IMR-90 (cell line): ENCODE results near the gene IL1RAP. TPM values are rescaled to one million over a fixed set of nuclear protein-coding genes. Genes with fewer than 3 reads are reported as not detected.

Experiments used
- ATAC-seq: fragments of 200-7000 bp; cut with Tn5 transposase; 2 replicates; pipeline ENCODE4 v1.9.1; 2020; ENCODE audit warnings: low read depth, mild to moderate bottlenecking, moderate library complexity
- BruUV-seq: library from RNA; stranded (reverse); fragments of 400-500 nt; replicated peaks from 2 replicates; lab custom pipeline; 2021; lab: Mats Ljungman, UMichigan
- CTCF ChIA-PET: fragments of 300-600 bp; formaldehyde crosslinking; extraction: SDS; loops from one replicate; lab custom pipeline; 2021; ENCODE audit warnings: antibody characterized with exemption; lab: Yijun Ruan, JAX
- POLR2A ChIA-PET: fragments of 300-600 bp; sonication (Branson Sonifier 250); formaldehyde crosslinking; loops from one replicate; lab custom pipeline; 2022; ENCODE audit warnings: antibody characterized with exemption; ENCODE audit not compliant: unreplicated experiment; lab: Charles Lee
- DNase-seq: peaks from one replicate; pipeline ENCODE4 v3.0.0; 2013
- H2AFZ ChIP-seq: replicated peaks from 2 replicates; pipeline ENCODE3; 2013; ENCODE audit warnings: low read length, mild to moderate bottlenecking; ENCODE audit not compliant: poor library complexity
- H2AK5ac ChIP-seq: 2 replicates; pipeline ENCODE4 v1.6.1; 2013; ENCODE audit warnings: low read depth, low read length, inconsistent platforms
- H2AK9ac ChIP-seq: replicated peaks from 2 replicates; pipeline ENCODE3; 2013; ENCODE audit warnings: mild to moderate bottlenecking, low read depth, low read length, moderate library complexity; ENCODE audit not compliant: poor library complexity
- H2BK120ac ChIP-seq: 2 replicates; pipeline ENCODE4 v1.6.1; 2013; ENCODE audit warnings: low read depth, low read length, inconsistent platforms
- H2BK15ac ChIP-seq: 3 replicates; pipeline ENCODE4 v1.6.1; 2013; ENCODE audit warnings: low read depth, low read length, inconsistent platforms
- H2BK20ac ChIP-seq: 2 replicates; pipeline ENCODE4 v1.6.1; 2013; ENCODE audit warnings: low read depth, mild to moderate bottlenecking, inconsistent platforms, low read length, moderate library complexity
- H2BK5ac ChIP-seq: 2 replicates; pipeline ENCODE4 v1.6.1; 2013; ENCODE audit warnings: mild to moderate bottlenecking, low read depth, low read length, inconsistent platforms; ENCODE audit not compliant: poor library complexity, severe bottlenecking
- H3K14ac ChIP-seq: replicated peaks from 2 replicates; pipeline ENCODE4 v1.6.1; 2013; ENCODE audit warnings: low read depth, low read length, inconsistent platforms
- H3K18ac ChIP-seq: 2 replicates; pipeline ENCODE4 v1.6.1; 2013; ENCODE audit warnings: low read depth, low read length, control low read depth
- H3K23ac ChIP-seq: 2 replicates; pipeline ENCODE4 v1.6.1; 2013; ENCODE audit warnings: low read depth, low read length, inconsistent platforms
- H3K27ac ChIP-seq: 2 replicates; pipeline ENCODE4 v1.5.1; 2013; ENCODE audit warnings: mild to moderate bottlenecking, control low read depth, low read length; ENCODE audit not compliant: insufficient read depth
- H3K27me3 ChIP-seq: 2 replicates; pipeline ENCODE4 v1.6.1; 2013; ENCODE audit warnings: low read length; ENCODE audit not compliant: control insufficient read depth, insufficient read depth
- H3K36me3 ChIP-seq: 2 replicates; pipeline ENCODE4 v1.6.1; 2013; ENCODE audit warnings: low read length, mixed read lengths; ENCODE audit not compliant: control insufficient read depth, insufficient read depth
- H3K4ac ChIP-seq: 2 replicates; pipeline ENCODE4 v1.6.1; 2013; ENCODE audit warnings: low read depth, low read length, inconsistent platforms
- H3K4me1 ChIP-seq: 2 replicates; pipeline ENCODE4 v1.6.1; 2013; ENCODE audit warnings: low read length, mixed read lengths; ENCODE audit not compliant: control insufficient read depth, insufficient read depth
- H3K4me2 ChIP-seq: 2 replicates; pipeline ENCODE4 v1.6.1; 2013; ENCODE audit warnings: low read depth, mild to moderate bottlenecking, control low read depth, low read length, moderate library complexity
- H3K4me3 ChIP-seq: 2 replicates; pipeline ENCODE4 v1.5.1; 2013; ENCODE audit warnings: low read depth, mild to moderate bottlenecking, control low read depth, low read length, moderate library complexity; ENCODE audit not compliant: insufficient read depth
- H3K56ac ChIP-seq: 2 replicates; pipeline ENCODE4 v1.6.1; 2013; ENCODE audit warnings: low read length, inconsistent platforms; ENCODE audit not compliant: insufficient read depth; ENCODE audit errors: extremely low read depth
- H3K79me1 ChIP-seq, 2 experiments: 2 replicates each; pipeline ENCODE4 v1.6.1; 2013; ENCODE audit warnings: low read length in 2 of 2, inconsistent platforms in 1 of 2, low read depth in 1 of 2
- H3K9ac ChIP-seq: 2 replicates; pipeline ENCODE4 v1.6.1; 2013; ENCODE audit warnings: low read depth, low read length, control low read depth
- H3K9me1 ChIP-seq: 2 replicates; pipeline ENCODE4 v1.6.1; 2013; ENCODE audit warnings: low read length, inconsistent platforms; ENCODE audit not compliant: insufficient read depth
- H3K9me3 ChIP-seq: 2 replicates; pipeline ENCODE4 v1.6.1; 2013; ENCODE audit warnings: low read length; ENCODE audit not compliant: control insufficient read depth, insufficient read depth
- H4K20me1 ChIP-seq: 2 replicates; pipeline ENCODE4 v1.6.1; 2013; ENCODE audit warnings: low read length, inconsistent platforms; ENCODE audit not compliant: insufficient read depth
- H4K5ac ChIP-seq: 2 replicates; pipeline ENCODE4 v1.6.1; 2013; ENCODE audit warnings: mild to moderate bottlenecking, low read depth, low read length, control low read depth
- H4K8ac ChIP-seq, 2 experiments: 2 replicates each; pipeline ENCODE4 v1.6.1; 2013; ENCODE audit warnings: low read depth in 2 of 2, low read length in 2 of 2, control low read depth in 1 of 2, inconsistent platforms in 1 of 2
- H4K91ac ChIP-seq: 2 replicates; pipeline ENCODE4 v1.6.1; 2013; ENCODE audit warnings: low read depth, low read length, inconsistent platforms; ENCODE audit not compliant: insufficient read depth
- FOS ChIP-seq: fragments of 150-350 bp; IDR thresholded peaks from 2 replicates; pipeline ENCODE4 v1.6.1; 2016; ENCODE audit warnings: low read depth, low read length
- MAZ ChIP-seq: IDR thresholded peaks from 2 replicates; pipeline ENCODE4 v1.6.1; 2012; ENCODE audit warnings: low read depth, mild to moderate bottlenecking, low read length, improper control_type of control experiment, moderate library complexity, borderline replicate concordance
- WGBS, 2 experiments: methylation state at CpG; one replicate each; pipeline versions ENCODE4 v1.1.5 to v1.1.7; 2013; ENCODE audit warnings: missing lambda C conversion rate in 2 of 2; ENCODE audit not compliant: insufficient read length in 1 of 2; ENCODE audit errors: extremely low coverage in 2 of 2; 5-methylcytosine and 5-hydroxymethylcytosine counted together
- dilution Hi-C: fragments of 300-500 bp; cut with HindIII; formaldehyde crosslinking; loops from one replicate; pipeline ENCODE4 v1.14.3; 2018; ENCODE audit warnings: low sequenced_read_pairs; ENCODE audit not compliant: unreplicated experiment
- in situ Hi-C: fragments of 300-500 bp; cut with MboI; formaldehyde crosslinking; loops from 3 replicates; pipeline ENCODE4 v1.14.3; 2019; ENCODE audit warnings: low sequenced_read_pairs, inconsistent platforms, mixed read lengths
- intact Hi-C: fragments of 100-400 bp; cut with micrococcal nuclease; formaldehyde crosslinking; loops from 2 replicates; pipeline ENCODE4 v1.10.0; 2022
- polyA plus RNA-seq, 3 experiments: library from polyadenylated mRNA; depleted of rRNA; stranded (reverse); fragments of >200 nt; gene quantifications; 2 replicates each; pipeline ENCODE4 v1.2.3, GENCODE V29; 2012; ENCODE audit warnings: low replicate concordance in 1 of 3
- total RNA-seq: library from RNA; depleted of rRNA; stranded (reverse); fragments of >200 nt; gene quantifications from 2 replicates; pipeline ENCODE4 v1.2.3, GENCODE V29; 2012

Gene IL1RAP
- total and polyA plus RNA-seq, 2 of the 4 experiments (the other 2 are of a cell fraction), result 8.3 to 11.3 TPM

GRCh38 chr3:190552969-190553759 lies 39.3 kb downstream of the IL1RAP start:
- H2AK5ac ChIP-seq, result no peak overlapping the region
- no peak overlapping the region for H3K4ac ChIP-seq
- H3K4me2 ChIP-seq, result no peak overlapping the region
- no peak overlapping the region for H3K14ac ChIP-seq
- DNase-seq, result no peak
- H3K9me1 ChIP-seq, result no peaks in the 10 kb centered on the region; the same call in 1 of the 2 replicates
- H2AFZ ChIP-seq, result no peak overlapping the region
- H3K23ac ChIP-seq, result no peak overlapping the region
- no peaks in the 10 kb centered on the region for H3K9me3 ChIP-seq
- no peak overlapping the region for H3K4me3 ChIP-seq
- 93% methylated on average over 9 of the region's 16 CpGs; no CpG with 5 or more reads in 1 of the 2 experiments for WGBS, 2 experiments
- BruUV-seq, result no TSS peak
- POLR2A ChIA-PET, result no interaction called here
- no peaks in the 10 kb centered on the region for H3K36me3 ChIP-seq
- TF ChIP-seq FOS (no peak), MAZ (no peak)
- H3K4me1 ChIP-seq, result no peaks in the 10 kb centered on the region
- H2BK20ac ChIP-seq, result no peak overlapping the region
- H4K20me1 ChIP-seq, result no peaks in the 10 kb centered on the region
- no peak overlapping the region for H2AK9ac ChIP-seq
- no peak overlapping the region for H4K91ac ChIP-seq
- H3K9ac ChIP-seq, result no peak overlapping the region
- CTCF ChIA-PET, result no interaction called here
- H3K27me3 ChIP-seq, result no peaks in the 10 kb centered on the region
- H3K56ac ChIP-seq, result no peak overlapping the region
- no peak overlapping the region for H3K18ac ChIP-seq
- no peak overlapping the region for H4K8ac ChIP-seq
- intact Hi-C loops (no loop called here), dilution Hi-C loops (no loop called here), in situ Hi-C loops (no loop called here)
- ATAC-seq, result no peak
- H4K5ac ChIP-seq, result no peak overlapping the region
- no peak overlapping the region for H2BK5ac ChIP-seq
- no peak overlapping the region for H2BK15ac ChIP-seq
- H3K79me1 ChIP-seq, result peaks cover 0 to 4% of the 10 kb centered on the region in 2 experiments; a peak in 1 of 4 replicates
- no peak overlapping the region for H2BK120ac ChIP-seq
- no peak overlapping the region for H3K27ac ChIP-seq
